ENCODE measurements around the gene ARHGAP15.

Gene ARHGAP15

GRCh38 chr2:143548032-143548431 is 418.8 kb downstream of the ARHGAP15 start:
- no peak for DNase-seq

DNA sequence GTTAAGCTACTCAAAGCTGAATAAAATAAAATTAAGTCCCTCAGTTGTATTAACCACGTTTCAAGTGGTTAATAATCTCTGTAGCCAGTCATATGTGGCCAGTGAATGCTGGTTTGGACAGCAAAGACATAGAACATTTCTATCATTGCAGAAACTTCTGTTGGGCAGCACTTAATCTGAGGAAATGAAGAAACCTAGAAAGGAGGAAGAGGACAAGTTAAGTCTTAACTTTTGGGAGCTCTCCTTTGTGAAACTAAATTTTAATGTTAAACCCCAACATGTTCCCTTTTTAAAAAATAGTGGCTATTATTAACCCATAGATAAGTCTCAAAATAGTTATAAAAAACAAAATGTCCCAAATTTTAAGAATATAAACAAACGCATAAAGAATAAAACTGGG is 421.3 kb downstream of the ARHGAP15 start:
- no peak for DNase-seq

- no peak for DNase-seq
These were observed 422.9 kb downstream of the ARHGAP15 start for GRCh38 chr2:143551971-143552650.

GRCh38 chr2:143553261-143553660 is 424.0 kb downstream of the ARHGAP15 start:
- no peak for DNase-seq

DNA sequence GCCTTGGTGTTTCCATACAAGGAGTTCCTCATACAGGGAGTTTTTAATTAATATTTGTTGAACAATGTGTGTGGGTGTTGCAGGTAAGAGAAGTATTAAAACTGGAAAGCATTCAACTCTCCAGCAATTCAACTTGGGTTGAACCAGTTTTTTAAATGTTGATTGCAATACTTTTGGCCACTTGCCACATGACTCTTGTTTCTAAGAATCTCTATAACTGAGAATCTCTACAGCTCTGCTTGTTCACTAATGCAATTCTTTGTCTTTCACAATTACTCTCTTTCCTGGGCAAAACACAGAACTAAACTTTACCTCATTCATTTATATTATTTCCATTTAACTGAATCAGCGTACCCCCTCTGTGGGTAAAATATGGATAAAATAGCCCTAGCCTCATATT is 429.4 kb downstream of the ARHGAP15 start:
- DNase-seq, result no peak

DNA sequence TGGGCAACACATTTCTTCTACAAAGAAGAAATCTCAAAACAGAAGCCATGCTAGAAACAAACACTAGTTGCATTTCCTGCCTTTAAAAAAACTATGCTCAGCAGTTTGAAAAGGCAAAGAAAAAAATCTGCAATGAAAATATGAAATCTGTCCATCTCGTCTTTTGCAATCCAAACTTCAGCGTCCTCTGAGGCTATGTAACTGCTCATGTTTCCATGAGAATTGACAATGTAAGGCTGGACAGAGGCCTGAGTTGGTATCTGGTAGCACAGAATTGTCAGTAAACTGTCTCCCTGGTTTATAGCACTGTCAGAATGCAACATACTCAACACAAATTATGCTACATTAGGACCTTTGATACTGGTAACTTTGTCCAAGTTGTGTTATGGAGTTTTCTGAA is 429.9 kb downstream of the ARHGAP15 start:
- DNase-seq, result no peak

- DNase-seq, result no peak
These were observed 431.5 kb downstream of the ARHGAP15 start for GRCh38 chr2:143560724-143561123.

DNA sequence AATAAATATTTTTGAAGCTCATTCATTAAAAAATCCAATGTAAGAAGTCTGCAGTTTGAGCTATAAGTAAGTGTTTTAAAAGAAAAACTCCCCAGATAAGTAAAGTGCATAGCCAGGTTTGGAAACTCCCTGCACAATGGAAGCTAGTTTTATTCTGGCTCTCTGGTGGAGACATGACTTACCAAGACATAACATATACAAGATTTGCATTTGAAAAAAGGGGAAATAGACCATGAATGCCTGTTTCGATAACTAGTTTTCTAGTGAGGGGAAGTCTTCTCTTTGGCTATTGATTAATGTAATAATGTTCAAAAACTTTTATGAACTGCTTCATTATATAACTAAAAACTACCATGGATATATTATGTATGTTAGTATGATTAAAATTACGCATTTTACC is 435.2 kb downstream of the ARHGAP15 start:
- DNase-seq, result no peak

DNA sequence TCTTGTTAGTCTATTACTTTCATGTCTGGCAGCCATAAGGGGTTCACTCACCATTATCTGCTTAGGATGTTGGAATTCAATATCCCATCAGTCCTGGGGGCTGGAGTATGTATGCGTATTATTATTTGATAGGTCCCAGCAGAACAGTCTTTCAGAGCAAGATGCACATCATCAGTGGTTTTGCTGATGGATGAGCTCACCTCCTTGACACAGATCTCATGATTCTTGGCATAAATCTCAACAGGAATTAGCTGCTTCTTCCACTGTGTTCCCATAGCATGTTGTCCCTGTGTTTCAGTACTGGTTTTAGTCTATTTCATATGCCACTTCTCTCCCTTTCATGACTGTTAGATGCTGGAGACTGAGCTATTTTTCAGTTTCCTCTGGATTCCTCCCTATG is 442.5 kb downstream of the ARHGAP15 start:
- no peak for DNase-seq

DNA sequence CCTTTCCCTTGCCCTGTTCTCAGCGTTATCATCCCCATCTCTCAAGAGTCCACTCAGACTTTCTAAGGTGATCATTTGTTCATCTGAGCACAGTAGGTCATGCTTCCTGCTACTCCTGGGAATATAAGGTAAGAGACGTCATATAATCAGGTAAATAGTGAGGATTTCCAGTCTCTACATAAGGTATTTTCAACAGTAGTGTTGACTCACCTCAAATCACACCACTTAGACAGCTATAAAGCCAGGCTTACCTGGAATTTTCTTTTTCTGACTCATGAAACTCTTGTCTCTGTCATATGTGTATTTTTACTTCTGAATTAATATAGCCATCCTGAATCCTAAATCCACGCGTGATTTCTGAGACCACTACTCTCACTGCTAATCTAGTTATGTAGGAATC is 443.2 kb downstream of the ARHGAP15 start:
- DNase-seq, result no peak

DNA sequence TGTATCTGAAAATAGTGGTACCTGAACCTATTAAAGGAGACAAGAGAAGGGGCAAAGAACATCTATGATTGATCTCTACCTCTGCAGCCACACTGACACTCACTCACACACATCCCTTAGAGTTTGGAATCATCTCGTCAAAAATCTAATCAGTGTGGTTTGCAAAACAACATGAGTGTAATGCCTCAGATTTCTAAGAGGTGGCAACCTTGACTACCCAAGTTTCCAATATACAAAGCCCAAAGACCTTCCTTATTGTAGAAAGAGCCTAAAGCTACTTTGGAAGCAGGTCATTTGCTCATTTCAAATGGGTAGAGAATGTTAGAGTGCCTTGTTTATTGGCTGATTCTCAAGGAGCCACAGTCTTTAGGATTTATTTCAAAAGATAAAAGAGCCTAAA is 444.9 kb downstream of the ARHGAP15 start:
- DNase-seq, result no peak

- DNase-seq, result no peak
These were observed 446.1 kb downstream of the ARHGAP15 start for GRCh38 chr2:143575340-143575739.

- no peak for DNase-seq
These were observed 448.3 kb downstream of the ARHGAP15 start for GRCh38 chr2:143577489-143577888.

DNA sequence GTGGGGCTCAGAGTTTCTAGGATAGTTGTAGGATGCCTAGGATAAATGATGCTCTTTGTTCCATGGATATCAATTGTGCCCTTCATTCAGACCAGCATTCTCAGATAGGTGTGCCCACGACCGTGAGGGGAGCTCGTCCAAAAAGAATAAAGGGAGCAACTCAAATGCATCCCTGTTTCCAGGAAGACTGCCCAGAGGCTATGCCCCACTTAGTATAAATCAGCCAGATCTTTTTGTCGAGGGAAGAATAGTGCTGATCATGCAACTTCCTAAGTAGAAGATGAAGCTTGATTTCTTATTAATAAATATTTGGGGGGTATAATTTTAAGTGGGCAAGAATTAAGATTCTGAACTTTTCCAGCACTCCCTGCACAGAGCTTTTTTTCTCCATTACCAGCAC is 450.2 kb downstream of the ARHGAP15 start:
- DNase-seq, result no peak

GRCh38 chr2:143581134-143581533 is 451.9 kb downstream of the ARHGAP15 start:
- DNase-seq, result no peak

DNA sequence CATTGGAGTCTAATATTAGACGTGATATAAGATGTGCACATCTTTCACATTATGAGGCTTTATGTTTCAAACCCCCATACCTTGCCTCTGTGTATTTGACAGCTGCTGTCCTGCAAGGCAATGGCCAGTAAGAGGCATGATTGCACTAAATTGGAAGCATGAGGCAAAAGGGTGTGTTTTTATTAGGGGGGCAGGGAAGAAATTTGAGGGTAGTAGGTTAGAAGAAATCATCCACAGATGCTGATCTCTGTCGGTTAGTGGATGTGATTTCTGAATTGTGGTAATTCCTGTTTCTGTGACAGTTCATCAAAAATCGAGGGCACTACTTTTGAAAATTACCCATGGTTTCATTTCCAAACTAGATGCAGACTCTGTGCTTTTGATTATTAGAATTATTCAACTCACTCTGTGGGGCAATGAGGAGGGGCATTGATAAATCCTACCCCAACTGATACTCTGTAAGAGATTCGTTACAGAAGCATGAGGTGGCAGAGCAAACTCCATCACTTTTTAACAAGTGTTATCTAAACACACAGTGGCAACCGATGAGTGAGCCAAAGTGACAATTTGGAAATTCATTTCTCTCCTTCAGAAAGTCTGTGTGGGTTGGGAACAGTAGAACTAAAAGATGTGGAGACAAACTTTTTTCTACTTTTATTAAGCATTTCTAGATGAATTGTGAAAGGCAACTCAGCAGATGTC is 453.0 kb downstream of the ARHGAP15 start:
- no peak for DNase-seq

GRCh38 chr2:143584936-143585335 is 455.7 kb downstream of the ARHGAP15 start:
- no peak for DNase-seq

DNA sequence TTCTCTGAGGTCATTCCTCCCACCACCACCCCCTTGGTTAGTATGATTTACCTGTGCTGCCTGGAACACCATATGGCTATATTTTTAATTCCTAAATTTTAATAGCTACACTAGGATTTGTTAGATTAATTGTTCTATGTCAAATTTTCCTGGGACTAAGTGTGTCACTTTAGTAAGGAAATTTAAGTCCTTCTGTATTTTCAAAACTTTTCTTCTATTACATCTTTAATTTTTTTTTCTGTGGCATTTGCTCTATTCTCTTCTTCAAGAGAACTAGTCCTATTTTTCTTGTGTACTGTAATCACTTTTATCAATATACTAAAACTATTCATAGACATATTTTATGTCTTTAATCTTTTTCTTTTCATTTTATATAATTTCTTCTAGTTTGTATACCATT is 456.9 kb downstream of the ARHGAP15 start:
- no peak for DNase-seq

- no peak for DNase-seq
These were observed 459.5 kb downstream of the ARHGAP15 start for GRCh38 chr2:143588746-143589145.

- no peak for DNase-seq
These were observed 464.9 kb downstream of the ARHGAP15 start for GRCh38 chr2:143594161-143594560.

- DNase-seq, result no peak
These were observed 465.5 kb downstream of the ARHGAP15 start for GRCh38 chr2:143594745-143595144.

DNA sequence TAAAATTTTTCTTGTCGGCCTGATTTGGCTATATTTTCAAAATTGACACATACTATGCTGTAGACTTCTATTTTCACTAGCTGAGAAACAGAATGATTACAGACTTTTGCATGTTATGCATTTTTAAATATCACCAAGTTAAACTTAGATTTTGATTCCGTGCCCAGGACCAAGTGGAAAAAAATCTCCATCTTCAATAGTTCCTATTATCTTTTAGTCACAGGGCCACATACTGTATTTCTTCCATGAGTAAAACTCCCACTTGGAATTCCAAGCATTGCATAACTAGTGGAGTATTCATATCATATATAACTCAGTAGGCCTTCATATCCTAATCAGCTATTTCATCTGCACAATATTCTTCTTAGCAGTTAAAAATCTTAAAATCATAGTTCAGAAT is 470.9 kb downstream of the ARHGAP15 start:
- no peak for DNase-seq

DNA sequence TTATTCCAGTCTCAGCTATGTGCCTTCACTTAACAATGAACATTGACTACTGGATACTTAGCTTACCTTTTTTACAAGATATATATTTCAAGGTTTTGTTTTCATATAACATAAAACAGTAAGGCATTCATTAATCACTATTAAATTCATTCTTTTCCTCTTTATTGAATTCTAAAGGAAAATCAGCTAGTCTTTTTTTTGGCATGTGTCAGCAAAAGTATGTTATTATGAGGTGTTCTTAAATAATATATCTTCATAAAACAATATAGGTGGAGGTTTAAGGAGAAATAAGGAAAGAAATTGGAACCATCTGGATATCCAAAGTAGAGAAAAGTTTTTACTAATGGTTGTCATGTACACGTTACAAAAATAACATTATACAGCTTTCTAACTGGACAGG is 472.6 kb downstream of the ARHGAP15 start:
- DNase-seq, result no peak

DNA sequence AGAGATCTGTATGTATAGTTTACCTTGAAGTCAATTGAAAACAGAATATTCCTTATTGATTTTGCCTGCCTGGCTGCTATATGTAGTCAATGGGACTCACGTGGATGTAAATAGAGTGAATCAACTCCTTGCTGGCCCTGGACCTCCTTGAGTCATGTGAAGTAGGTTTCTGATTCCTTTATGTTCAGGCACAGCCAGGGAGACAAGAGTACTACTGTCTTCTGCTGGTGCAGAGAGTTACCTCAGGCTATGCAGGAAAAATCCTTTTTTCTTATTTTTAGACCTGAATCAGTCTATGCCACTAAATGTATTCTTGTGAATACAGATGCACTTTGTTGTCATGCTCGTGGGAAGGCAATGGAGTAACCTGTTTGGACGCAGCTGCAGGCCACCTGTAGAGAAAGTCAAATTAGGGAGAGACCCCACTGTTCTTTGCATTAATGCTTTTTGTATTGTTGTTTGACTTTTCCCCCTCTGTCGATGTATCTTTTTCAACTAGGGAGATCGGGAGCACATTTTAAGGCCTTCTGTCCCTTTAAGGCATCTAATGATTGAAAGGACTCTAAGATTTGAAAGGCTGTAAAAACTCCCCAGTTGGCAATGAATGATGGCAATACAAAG is 473.9 kb downstream of the ARHGAP15 start:
- DNase-seq, result no peak

Data from stimulated activated naive CD4-positive, alpha-beta T cell (primary cell).